HG03103 (cell line): ENCODE results near the gene RAVER1.
"Not testable (repeated sequence)": the region's sequence is repeated elsewhere in the genome, so short reads cannot be mapped to it uniquely, and the experiment has no call there.

ENCODE experiments used
- ATAC-seq: cut with Tn5 transposase; IDR thresholded peaks from one replicate; pipeline ENCODE4 v1.9.1; 2021; ENCODE audit warnings: low read depth; ENCODE audit not compliant: unreplicated experiment

RAVER1 gene

GRCh38 chr19:10292789-10293636 is 40.3 kb downstream of the RAVER1 start:
- no peak for ATAC-seq

GRCh38 chr19:10292206-10292788 is 41.0 kb downstream of the RAVER1 start:
- ATAC-seq = no peak

DNA sequence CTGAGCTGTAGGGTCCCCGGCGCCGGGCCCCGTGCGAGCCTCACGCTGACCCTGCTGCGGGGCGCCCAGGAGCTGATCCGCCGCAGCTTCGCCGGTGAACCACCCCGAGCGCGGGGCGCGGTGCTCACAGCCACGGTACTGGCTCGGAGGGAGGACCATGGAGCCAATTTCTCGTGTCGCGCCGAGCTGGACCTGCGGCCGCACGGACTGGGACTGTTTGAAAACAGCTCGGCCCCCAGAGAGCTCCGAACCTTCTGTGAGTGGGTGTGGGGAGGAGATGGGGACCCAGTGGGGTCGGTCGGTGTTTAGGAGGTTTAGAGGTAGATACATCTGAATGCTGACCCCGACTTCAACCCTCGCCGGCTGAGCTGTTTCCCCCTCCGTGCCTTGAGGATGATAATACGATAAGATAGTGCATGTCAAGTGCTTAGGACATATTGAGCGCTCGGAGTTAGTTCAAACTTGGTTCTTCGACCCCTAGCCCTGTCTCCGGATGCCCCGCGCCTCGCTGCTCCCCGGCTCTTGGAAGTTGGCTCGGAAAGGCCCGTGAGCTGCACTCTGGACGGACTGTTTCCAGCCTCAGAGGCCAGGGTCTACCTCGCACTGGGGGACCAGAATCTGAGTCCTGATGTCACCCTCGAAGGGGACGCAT is 41.6 kb downstream of the RAVER1 start:
- ATAC-seq = no peak

- no peak for ATAC-seq
Observed at GRCh38 chr19:10290876-10291553, 42.3 kb downstream of the RAVER1 start.

GRCh38 chr19:10290357-10290875 is 42.9 kb downstream of the RAVER1 start:
- no peak for ATAC-seq

DNA sequence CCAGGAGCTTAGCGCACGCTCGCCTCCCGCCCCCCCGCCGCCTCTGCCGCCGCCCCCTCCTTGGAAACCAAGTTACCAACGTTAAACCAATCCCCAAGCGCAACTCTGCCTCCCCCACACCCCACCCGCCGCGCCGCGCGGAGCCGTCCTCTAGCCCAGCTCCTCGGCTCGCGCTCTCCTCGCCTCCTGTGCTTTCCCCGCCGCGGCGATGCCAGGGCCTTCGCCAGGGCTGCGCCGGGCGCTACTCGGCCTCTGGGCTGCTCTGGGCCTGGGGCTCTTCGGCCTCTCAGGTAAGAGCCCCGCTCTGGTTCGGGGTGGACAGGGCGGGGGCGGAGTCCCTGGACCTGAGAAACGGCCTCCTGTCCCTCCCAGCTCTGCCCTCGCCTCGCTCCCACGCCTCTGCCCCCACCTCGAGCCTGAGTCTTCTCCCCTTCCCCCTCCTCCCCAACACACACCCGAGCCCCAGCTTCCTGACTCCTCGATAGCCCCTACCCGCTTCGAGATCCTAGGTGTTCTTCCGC is 43.4 kb downstream of the RAVER1 start, which contains the start of gene ICAM5:
ICAM5 (plus strand) TSS at position 117 of the 521 bp plus-strand sequence; CDS start at position 209, 92 bp downstream.
- no peak for ATAC-seq

- ATAC-seq = no peak
Observed at GRCh38 chr19:10289167-10289835, 44.0 kb downstream of the RAVER1 start.

DNA sequence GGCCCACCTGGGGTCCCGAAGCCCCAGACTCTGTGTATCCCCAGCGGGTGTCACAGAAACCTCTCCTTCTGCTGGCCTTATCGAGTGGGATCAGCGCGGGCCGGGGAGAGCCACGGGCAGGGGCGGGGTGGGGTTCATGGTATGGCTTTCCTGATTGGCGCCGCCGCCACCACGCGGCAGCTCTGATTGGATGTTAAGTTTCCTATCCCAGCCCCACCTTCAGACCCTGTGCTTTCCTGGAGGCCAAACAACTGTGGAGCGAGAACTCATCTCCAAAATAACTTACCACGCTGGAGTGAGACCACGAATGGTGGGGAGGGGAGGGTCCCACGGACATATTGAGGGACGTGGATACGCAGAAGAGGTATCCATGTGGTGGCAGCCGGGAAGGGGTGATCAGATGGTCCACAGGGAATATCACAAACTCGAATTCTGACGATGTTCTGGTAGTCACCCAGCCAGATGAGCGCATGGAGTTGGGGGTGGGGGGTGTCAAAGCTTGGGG is 44.6 kb downstream of the RAVER1 start:
- ATAC-seq = no peak

DNA sequence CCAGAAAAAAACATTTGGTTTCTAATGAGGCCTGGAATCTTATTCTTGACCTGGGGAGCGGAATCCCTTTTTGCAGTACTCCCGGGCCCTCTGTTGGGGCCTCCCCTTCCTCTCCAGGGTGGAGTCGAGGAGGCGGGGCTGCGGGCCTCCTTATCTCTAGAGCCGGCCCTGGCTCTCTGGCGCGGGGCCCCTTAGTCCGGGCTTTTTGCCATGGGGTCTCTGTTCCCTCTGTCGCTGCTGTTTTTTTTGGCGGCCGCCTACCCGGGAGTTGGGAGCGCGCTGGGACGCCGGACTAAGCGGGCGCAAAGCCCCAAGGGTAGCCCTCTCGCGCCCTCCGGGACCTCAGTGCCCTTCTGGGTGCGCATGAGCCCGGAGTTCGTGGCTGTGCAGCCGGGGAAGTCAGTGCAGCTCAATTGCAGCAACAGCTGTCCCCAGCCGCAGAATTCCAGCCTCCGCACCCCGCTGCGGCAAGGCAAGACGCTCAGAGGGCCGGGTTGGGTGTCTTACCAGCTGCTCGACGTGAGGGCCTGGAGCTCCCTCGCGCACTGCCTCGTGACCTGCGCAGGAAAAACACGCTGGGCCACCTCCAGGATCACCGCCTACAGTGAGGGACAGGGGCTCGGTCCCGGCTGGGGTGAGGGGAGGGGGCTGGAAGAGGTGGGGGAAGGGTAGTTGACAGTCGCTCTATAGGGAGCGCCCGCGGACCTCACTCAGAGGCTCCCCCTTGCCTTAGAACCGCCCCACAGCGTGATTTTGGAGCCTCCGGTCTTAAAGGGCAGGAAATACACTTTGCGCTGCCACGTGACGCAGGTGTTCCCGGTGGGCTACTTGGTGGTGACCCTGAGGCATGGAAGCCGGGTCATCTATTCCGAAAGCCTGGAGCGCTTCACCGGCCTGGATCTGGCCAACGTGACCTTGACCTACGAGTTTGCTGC is 46.3 kb downstream of the RAVER1 start, which contains the start of gene ICAM4:
ICAM4 (plus strand) TSS at position 153 of the 935 bp plus-strand sequence; CDS start at position 211, 58 bp downstream.
- no peak for ATAC-seq

DNA sequence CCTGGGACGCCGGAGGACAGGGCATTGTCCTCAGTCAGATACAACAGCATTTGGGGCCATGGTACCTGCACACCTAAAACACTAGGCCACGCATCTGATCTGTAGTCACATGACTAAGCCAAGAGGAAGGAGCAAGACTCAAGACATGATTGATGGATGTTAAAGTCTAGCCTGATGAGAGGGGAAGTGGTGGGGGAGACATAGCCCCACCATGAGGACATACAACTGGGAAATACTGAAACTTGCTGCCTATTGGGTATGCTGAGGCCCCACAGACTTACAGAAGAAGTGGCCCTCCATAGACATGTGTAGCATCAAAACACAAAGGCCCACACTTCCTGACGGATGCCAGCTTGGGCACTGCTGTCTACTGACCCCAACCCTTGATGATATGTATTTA is 47.9 kb downstream of the RAVER1 start:
- ATAC-seq = no peak

GRCh38 chr19:10284960-10285278 is 48.4 kb downstream of the RAVER1 start:
- no peak for ATAC-seq

GRCh38 chr19:10284065-10284959 is 49.0 kb downstream of the RAVER1 start:
- no peak for ATAC-seq

- no peak for ATAC-seq
Observed at GRCh38 chr19:10283301-10284064, 49.8 kb downstream of the RAVER1 start.

DNA sequence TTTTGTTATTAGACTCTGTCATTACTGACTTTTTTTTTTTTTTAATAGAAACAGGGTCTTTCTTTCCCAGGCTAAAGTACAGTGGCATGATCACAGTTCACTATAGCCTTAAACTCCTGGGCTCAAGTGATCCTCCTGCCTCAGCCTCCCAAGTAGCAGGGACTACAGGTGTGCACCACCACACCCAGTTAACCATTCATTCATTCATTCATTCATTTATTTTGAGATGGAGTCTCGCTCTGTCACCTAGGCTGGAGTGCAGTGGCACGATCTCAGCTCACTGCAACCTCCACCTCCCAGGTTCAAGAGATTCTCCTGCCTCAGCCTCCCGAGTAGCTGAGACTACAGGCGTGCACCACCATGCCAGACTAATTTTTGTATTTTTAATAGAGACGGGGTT is 51.3 kb downstream of the RAVER1 start:
- not testable (repeated sequence) for ATAC-seq

- ATAC-seq = no peak
Observed at GRCh38 chr19:10279737-10280442, 53.4 kb downstream of the RAVER1 start.

DNA sequence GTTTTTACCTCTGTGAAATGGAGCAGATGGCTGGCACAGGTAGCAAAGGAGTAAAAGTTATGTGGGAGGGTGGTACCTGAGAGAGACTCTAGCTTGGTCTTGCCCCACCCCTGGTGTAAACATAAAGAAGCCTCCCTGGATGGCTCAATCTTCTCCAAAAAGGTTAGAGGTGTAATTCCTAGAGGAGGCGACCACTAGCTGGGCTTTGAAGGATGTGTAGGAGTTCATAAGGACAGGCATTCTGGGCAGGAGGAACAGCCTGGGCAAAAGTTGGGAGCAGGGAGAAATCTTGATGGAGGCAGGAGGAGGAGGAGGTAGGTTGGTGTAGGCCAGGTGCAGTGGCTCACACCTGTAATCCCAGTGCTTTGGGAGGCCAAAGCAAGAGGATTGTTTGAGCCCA is 54.4 kb downstream of the RAVER1 start:
- ATAC-seq = no peak
